ENCODE data around the gene KIAA1958. TPM values are rescaled to one million over a fixed set of nuclear protein-coding genes. Genes with fewer than 3 reads are reported as not detected.

Gene KIAA1958
- total and polyA plus RNA-seq, 8 donors = 1.4 to 11.8 (median 5.6) TPM

- Histone ChIP-seq H3K4me1 (peaks cover 0 to 3% (median 3%) of the 10 kb centered on the region in 3 donors), H3K36me3 (no peaks in the 10 kb centered on the region), H3K9me3 (no peaks in the 10 kb centered on the region), H3K4me3 (no peak overlapping the region), H3K27ac (no peak overlapping the region), H3K27me3 (no peaks in the 10 kb centered on the region)
- 93% methylated on average over 7 of the region's 7 CpGs for WGBS, 2 donors
- DNase-seq (no peak), ATAC-seq (no peak), FAIRE-seq (no peak)
- intact Hi-C loops (cut with DNase I) = no loop called here
- TF ChIP-seq, protein P1, sequence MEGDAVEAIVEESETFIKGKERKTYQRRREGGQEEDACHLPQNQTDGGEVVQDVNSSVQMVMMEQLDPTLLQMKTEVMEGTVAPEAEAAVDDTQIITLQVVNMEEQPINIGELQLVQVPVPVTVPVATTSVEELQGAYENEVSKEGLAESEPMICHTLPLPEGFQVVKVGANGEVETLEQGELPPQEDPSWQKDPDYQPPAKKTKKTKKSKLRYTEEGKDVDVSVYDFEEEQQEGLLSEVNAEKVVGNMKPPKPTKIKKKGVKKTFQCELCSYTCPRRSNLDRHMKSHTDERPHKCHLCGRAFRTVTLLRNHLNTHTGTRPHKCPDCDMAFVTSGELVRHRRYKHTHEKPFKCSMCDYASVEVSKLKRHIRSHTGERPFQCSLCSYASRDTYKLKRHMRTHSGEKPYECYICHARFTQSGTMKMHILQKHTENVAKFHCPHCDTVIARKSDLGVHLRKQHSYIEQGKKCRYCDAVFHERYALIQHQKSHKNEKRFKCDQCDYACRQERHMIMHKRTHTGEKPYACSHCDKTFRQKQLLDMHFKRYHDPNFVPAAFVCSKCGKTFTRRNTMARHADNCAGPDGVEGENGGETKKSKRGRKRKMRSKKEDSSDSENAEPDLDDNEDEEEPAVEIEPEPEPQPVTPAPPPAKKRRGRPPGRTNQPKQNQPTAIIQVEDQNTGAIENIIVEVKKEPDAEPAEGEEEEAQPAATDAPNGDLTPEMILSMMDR (IDR thresholded peaks at IDR 0.05) = no peak
Observed at GRCh38 chr9:112624711-112625707, 138.4 kb downstream of the KIAA1958 start.

GRCh38 chr9:112629671-112630485 is 143.3 kb downstream of the KIAA1958 start:
- Histone ChIP-seq H3K27me3 (no peaks in the 10 kb centered on the region), H3K4me3 (no peak overlapping the region), H3K4me1 (peaks cover 0 to 5% (median 3%) of the 10 kb centered on the region in 3 donors), H3K9me3 (no peaks in the 10 kb centered on the region), H3K36me3 (no peaks in the 10 kb centered on the region), H3K27ac (no peak overlapping the region)
- DNase-seq (no peak), FAIRE-seq (no peak), ATAC-seq (peak in 2 of 4 donors; percentile 50 to 53)
- intact Hi-C loops (cut with DNase I) = no loop called here
- TF ChIP-seq, protein P1 (IDR thresholded peaks at IDR 0.05) = no peak
- 74 to 75% methylated on average over 6 of the region's 6 CpGs for WGBS, 2 donors

DNA sequence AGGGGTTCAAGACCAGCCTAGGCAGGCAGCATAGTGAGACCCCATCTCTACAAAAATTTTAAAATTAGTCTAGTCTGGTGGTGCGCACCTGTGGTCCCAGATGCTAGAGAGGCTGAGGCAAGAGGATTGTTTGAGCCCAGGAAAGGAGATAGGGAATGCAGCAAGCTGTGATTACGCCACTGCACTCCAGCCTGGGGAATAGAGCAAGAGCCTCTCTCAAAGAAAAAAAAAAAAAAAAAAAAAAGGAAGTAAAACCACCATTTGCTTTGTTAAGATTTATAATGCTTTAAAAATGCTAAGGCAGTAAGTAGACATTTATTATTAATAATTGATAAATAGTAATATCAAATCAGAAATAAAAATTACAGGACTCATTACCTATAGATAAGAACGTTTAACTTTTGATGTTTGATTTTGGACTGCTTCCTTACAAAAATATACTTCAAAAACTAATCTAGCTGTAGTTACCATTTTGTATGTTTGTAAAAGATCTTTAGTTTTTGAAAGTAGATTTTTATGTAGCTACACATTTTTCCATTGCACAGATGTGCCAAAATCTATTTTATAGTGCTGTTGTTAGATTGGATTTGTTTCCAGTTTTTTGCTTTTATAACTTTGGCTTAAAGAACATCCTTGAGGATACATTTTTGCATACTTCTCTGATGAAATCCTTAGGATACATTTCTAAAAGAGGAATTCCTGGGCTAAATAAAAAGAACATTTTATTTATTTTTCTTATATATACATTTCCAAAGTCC is 144.9 kb downstream of the KIAA1958 start:
- no peaks in the 10 kb centered on the region for H3K36me3 ChIP-seq
- H3K27ac ChIP-seq = no peak overlapping the region
- H3K9me3 ChIP-seq = no peaks in the 10 kb centered on the region
- intact Hi-C loops (cut with DNase I) = no loop called here
- TF ChIP-seq, protein P1 (IDR thresholded peaks at IDR 0.05) = no peak
- no peak for ATAC-seq
- no peak overlapping the region for H3K4me3 ChIP-seq
- WGBS, 2 donors = 66 to 69% methylated on average over 3 of the region's 3 CpGs
- no peak for FAIRE-seq
- H3K27me3 ChIP-seq = no peaks in the 10 kb centered on the region
- DNase-seq = no peak
- peaks cover 0 to 5% (median 3%) of the 10 kb centered on the region in 3 donors for H3K4me1 ChIP-seq

- no peaks in the 10 kb centered on the region for H3K4me1 ChIP-seq
- DNase-seq (no peak), FAIRE-seq (no peak), ATAC-seq (no peak)
- 95 to 96% methylated on average over 4 of the region's 4 CpGs for WGBS, 2 donors
- H3K4me3 ChIP-seq = no peak overlapping the region
- H3K27ac ChIP-seq = no peak overlapping the region
- no peaks in the 10 kb centered on the region for H3K36me3 ChIP-seq
- intact Hi-C loops (cut with DNase I) = no loop called here
- TF ChIP-seq, protein P1 (IDR thresholded peaks at IDR 0.05) = no peak
- no peaks in the 10 kb centered on the region for H3K27me3 ChIP-seq
- no peaks in the 10 kb centered on the region for H3K9me3 ChIP-seq
Observed at GRCh38 chr9:112640311-112640710, 153.7 kb downstream of the KIAA1958 start.
